Upper lobe of left lung (tissue), 6 donors: ENCODE results near the gene SPDYE6. TPM values are rescaled to one million over a fixed set of nuclear protein-coding genes. Genes with fewer than 3 reads are reported as not detected.
A peak's percentile ranks its signal among the peaks of the same experiment; 100 is the strongest.
"Not testable (repeated sequence)": the region's sequence is repeated elsewhere in the genome, so short reads cannot be mapped to it uniquely, and the experiment has no call there.

Experiments
- ATAC-seq, 2 donors: fragments of 200-7000 bp; cut with Tn5 transposase; one replicate each; pipeline ENCODE4 v1.9.1; 2022; ENCODE audit warnings: mild to moderate bottlenecking in 2 of 2, moderate library complexity in 2 of 2; ENCODE audit not compliant: low FRiP score in 2 of 2
- DNase-seq, 2 donors: peaks; one replicate each; pipeline ENCODE4 v3.0.0-alpha.2; 2019 to 2020
- H3K27ac ChIP-seq, 4 donors: fragments of 200-600 bp; sonication (generic); one replicate each; pipeline ENCODE4 v1.5.1; 2016 to 2019
- H3K27me3 ChIP-seq, 4 donors: fragments of 200-600 bp; sonication (generic); one replicate each; pipeline ENCODE4 v1.5.1; 2017 to 2019
- H3K36me3 ChIP-seq, 4 donors: fragments of 200-600 bp; sonication (generic); one replicate each; pipeline ENCODE4 v1.5.1; 2016 to 2019
- H3K4me1 ChIP-seq, 4 donors: fragments of 200-600 bp; sonication (generic); one replicate each; pipeline ENCODE4 v1.5.1; 2018 to 2019
- H3K4me3 ChIP-seq, 4 donors: fragments of 200-600 bp; sonication (generic); one replicate each; pipeline ENCODE4 v1.5.1; 2017 to 2019; ENCODE audit warnings: mild to moderate bottlenecking in 2 of 4, moderate library complexity in 1 of 4
- H3K9me3 ChIP-seq, 4 donors: fragments of 200-600 bp; sonication (generic); one replicate each; pipeline ENCODE4 v1.5.1; 2018 to 2019
- CTCF ChIP-seq, 6 experiments: fragments of 450-650 bp in 4 of 6; fragments of 200-600 bp in 2 of 6; sonication (generic) in 2 of 6; IDR thresholded peaks; one replicate each; pipeline ENCODE4 v1.5.1; 2016 to 2019; ENCODE audit warnings: antibody characterized with exemption in 6 of 6
- EP300 ChIP-seq, 4 donors: sonication (generic); formaldehyde crosslinking; IDR thresholded peaks; one replicate each; pipeline ENCODE4 v1.5.1; 2017; ENCODE audit warnings: antibody characterized with exemption in 4 of 4, control low read depth in 2 of 4
- POLR2A ChIP-seq, 4 donors: fragments of 450-650 bp; IDR thresholded peaks; one replicate each; pipeline ENCODE4 v1.5.1; 2016 to 2017; ENCODE audit warnings: antibody characterized with exemption in 4 of 4, mild to moderate bottlenecking in 2 of 4
- POLR2AphosphoS5 ChIP-seq, 2 donors: sonication (generic); formaldehyde crosslinking; IDR thresholded peaks; one replicate each; pipeline ENCODE4 v1.5.1; 2017; ENCODE audit warnings: antibody characterized with exemption in 2 of 2
- WGBS, 2 donors: methylation state at CpG; one replicate each; pipeline ENCODE4 v1.1.5; 2017 to 2018; 5-methylcytosine and 5-hydroxymethylcytosine counted together
- total RNA-seq, 6 donors: library from RNA; depleted of rRNA in 4 of 6; stranded (reverse); fragments of >200 nt in 4 of 6; gene quantifications; one replicate each; pipeline versions ENCODE4 v1.1.0 to v1.2.1, GENCODE V29; 2016 to 2021
- donor health status: DM: no; HTN: no; CAD: no; lungs with moderate emphysema.
- donor health status: DM: no; HTN: yes; CAD: no; lungs with severe emphysema.

The SPDYE6 gene
- total RNA-seq, 6 donors from 2014 or later: not detected

- H3K4me3 ChIP-seq: no peak overlapping the region
- peak; percentile 85 to 93 for ATAC-seq
- 65 to 96% methylated on average over 7 to 11 of the region's 12 CpGs for WGBS, 2 donors
Measured at GRCh38 chr7:102390697-102391484, 34.6 kb upstream of the SPDYE6 start.

GRCh38 chr7:102389810-102390209 is 33.6 kb upstream of the SPDYE6 start:
- Histone ChIP-seq H3K27me3 (no peaks in the 10 kb centered on the region), H3K36me3 (peaks cover 0 to 24% (median 5%) of the 10 kb centered on the region in 4 donors), H3K9me3 (no peaks in the 10 kb centered on the region), H3K4me1 (no peaks in the 10 kb centered on the region), H3K27ac (no peak overlapping the region), H3K4me3 (no peak overlapping the region)
- TF ChIP-seq CTCF (IDR thresholded peaks at IDR 0.05): no peak
- TF ChIP-seq POLR2A (IDR thresholded peaks at IDR 0.05): no peak
- TF ChIP-seq EP300 (IDR thresholded peaks at IDR 0.05): no peak
- no peak for TF ChIP-seq POLR2AphosphoS5 (IDR thresholded peaks at IDR 0.05)
- 78 to 97% methylated on average over 3 of the region's 3 CpGs for WGBS, 2 donors
- ATAC-seq (no peak), DNase-seq (no peak)

More at GRCh38 chr7:102390697-102391484, 34.6 kb upstream of the SPDYE6 start:
- Histone ChIP-seq H3K9me3 (no peaks in the 10 kb centered on the region), H3K27ac (no peak overlapping the region), H3K27me3 (no peaks in the 10 kb centered on the region), H3K36me3 (peaks cover 0 to 24% (median 5%) of the 10 kb centered on the region in 4 donors), H3K4me1 (peaks cover 0 to 9% (median 3%) of the 10 kb centered on the region in 4 donors)
- peak; percentile 40 to 78 for DNase-seq
- no peak for TF ChIP-seq POLR2A (IDR thresholded peaks at IDR 0.05)
- TF ChIP-seq CTCF (IDR thresholded peaks at IDR 0.05): peak; percentile 80 to 93 (median 90)
- TF ChIP-seq EP300 (IDR thresholded peaks at IDR 0.05): no peak
- no peak for TF ChIP-seq POLR2AphosphoS5 (IDR thresholded peaks at IDR 0.05)

- WGBS, 2 donors: 94 to 98% methylated on average over 6 of the region's 6 CpGs
Measured at GRCh38 chr7:102387064-102387463, 30.8 kb upstream of the SPDYE6 start.

GRCh38 chr7:102381696-102382425 is 25.6 kb upstream of the SPDYE6 start:
- not testable (repeated sequence) for H3K9me3 ChIP-seq, ATAC-seq, H3K4me3 ChIP-seq, H3K27me3 ChIP-seq, DNase-seq, H3K4me1 ChIP-seq
- 66 to 72% methylated on average over 6 to 7 of the region's 7 CpGs for WGBS, 2 donors
- Histone ChIP-seq H3K27ac (peak overlapping the region in 2 of 4 donors; percentile 16 to 61), H3K36me3 (peaks cover 0 to 49% (median 24%) of the 10 kb centered on the region in 4 donors)

More at GRCh38 chr7:102387064-102387463, 30.8 kb upstream of the SPDYE6 start:
- no peaks in the 10 kb centered on the region for H3K9me3 ChIP-seq
- H3K27me3 ChIP-seq: no peaks in the 10 kb centered on the region
- no peak for DNase-seq
- H3K27ac ChIP-seq: no peak overlapping the region
- peaks cover 0 to 18% (median 5%) of the 10 kb centered on the region in 4 donors for H3K36me3 ChIP-seq
- H3K4me1 ChIP-seq: no peaks in the 10 kb centered on the region
- TF ChIP-seq CTCF (IDR thresholded peaks at IDR 0.05) (no peak), POLR2A (IDR thresholded peaks at IDR 0.05) (no peak), EP300 (IDR thresholded peaks at IDR 0.05) (no peak)
- H3K4me3 ChIP-seq: no peak overlapping the region
- no peak for ATAC-seq

GRCh38 chr7:102380837-102381236 is 24.6 kb upstream of the SPDYE6 start:
- H3K36me3 ChIP-seq: peaks cover 0 to 50% (median 24%) of the 10 kb centered on the region in 4 donors

More at GRCh38 chr7:102380837-102381236, 24.6 kb upstream of the SPDYE6 start:
- H3K4me1 ChIP-seq, H3K9me3 ChIP-seq, ATAC-seq, H3K27me3 ChIP-seq, H3K4me3 ChIP-seq, DNase-seq: not testable (repeated sequence)
- 75 to 87% methylated on average over 8 of the region's 8 CpGs for WGBS, 2 donors
- peak overlapping the region in 1 of 4 donors; percentile 61 for H3K27ac ChIP-seq
